Endothelial cell of umbilical vein (primary cell): ENCODE measurements around the gene SCUBE3. TPM values are rescaled to one million over a fixed set of nuclear protein-coding genes. Genes with fewer than 3 reads are reported as not detected.

Experiments
- BruUV-seq: library from RNA; stranded (reverse); fragments of 400-500 nt; replicated peaks from 2 replicates; lab custom pipeline; 2021; lab: Mats Ljungman, UMichigan
- CTCF ChIA-PET: fragments of 300-600, 350-600 bp; sonication (Branson Sonifier 250); formaldehyde crosslinking; loops from one replicate; lab custom pipeline; 2021; ENCODE audit warnings: antibody characterized with exemption, inconsistent platforms; lab: Charles Lee
- POLR2A ChIA-PET: fragments of 300-600, 350-600 bp; sonication (Branson Sonifier 250); formaldehyde crosslinking; loops from one replicate; lab custom pipeline; 2021; ENCODE audit warnings: antibody characterized with exemption, inconsistent platforms; lab: Charles Lee
- DNase-seq: peaks from one replicate; pipeline ENCODE4 v3.0.0-alpha.2; 2011; ENCODE audit warnings: low read depth, low spot score
- FAIRE-seq: peaks from 2 replicates; lab custom pipeline; 2011; peaks lifted over from hg19 to GRCh38; lab: Jason Lieb, UNC
- H2AFZ ChIP-seq: 2 replicates; pipeline ENCODE4 v1.6.0; 2012; ENCODE audit warnings: low read depth, low read length, control low read depth, inconsistent platforms
- H3K27ac ChIP-seq: 2 replicates; pipeline ENCODE4 v1.5.1; 2011; ENCODE audit warnings: low read depth, mild to moderate bottlenecking, control low read depth, low read length, moderate library complexity; ENCODE audit not compliant: insufficient read depth
- H3K27me3 ChIP-seq, 2 experiments: 2 replicates each; pipeline versions ENCODE4 v1.6.0 to v1.6.1; 2011; ENCODE audit warnings: low read length in 2 of 2, mixed read lengths in 1 of 2; ENCODE audit not compliant: control insufficient read depth in 2 of 2, insufficient read depth in 2 of 2
- H3K36me3 ChIP-seq, 2 experiments: 2 replicates in 1 of 2; 3 replicates in 1 of 2; pipeline ENCODE4 v1.5.1; 2011; ENCODE audit warnings: low read length in 2 of 2, mild to moderate bottlenecking in 1 of 2, moderate library complexity in 1 of 2; ENCODE audit not compliant: control insufficient read depth in 2 of 2, insufficient read depth in 2 of 2; ENCODE audit errors: extremely low read depth in 1 of 2
- H3K4me1 ChIP-seq: 3 replicates; pipeline ENCODE4 v1.5.1; 2011; ENCODE audit warnings: mild to moderate bottlenecking, low read length; ENCODE audit not compliant: control insufficient read depth, insufficient read depth; ENCODE audit errors: extremely low read depth
- H3K4me2 ChIP-seq: 2 replicates; pipeline ENCODE4 v1.6.1; 2011; ENCODE audit warnings: low read length, control low read depth, mixed read lengths; ENCODE audit not compliant: insufficient read depth
- H3K4me3 ChIP-seq, 3 experiments: fragments of 200-600 bp in 1 of 3; sonication (generic), shearing (Covaris generic) in 1 of 3; replicated peaks in 1 of 3; 2 replicates each; pipeline ENCODE4 v1.5.1; 2011 to 2016; ENCODE audit warnings: control low read depth in 3 of 3, low read length in 3 of 3, mild to moderate bottlenecking in 2 of 3, inconsistent platforms in 1 of 3, low read depth in 1 of 3, moderate library complexity in 1 of 3; ENCODE audit not compliant: insufficient read depth in 1 of 3
- H3K79me2 ChIP-seq: 2 replicates; pipeline ENCODE4 v1.6.0; 2012; ENCODE audit warnings: low read length, inconsistent platforms; ENCODE audit not compliant: control insufficient read depth, insufficient read depth
- H3K9ac ChIP-seq: replicated peaks from 2 replicates; pipeline ENCODE3; 2011; ENCODE audit warnings: low read length, control low read depth; ENCODE audit not compliant: insufficient read depth; ENCODE audit errors: extremely low read depth
- H3K9me1 ChIP-seq: replicated peaks from 3 replicates; pipeline ENCODE4 v1.6.0; 2011; ENCODE audit warnings: mild to moderate bottlenecking, low read length; ENCODE audit not compliant: control insufficient read depth, insufficient read depth; ENCODE audit errors: extremely low read depth
- H3K9me3 ChIP-seq: replicated peaks from 2 replicates; pipeline ENCODE4 v1.5.1; 2012; ENCODE audit warnings: low read length, inconsistent platforms; ENCODE audit not compliant: control insufficient read depth, insufficient read depth
- H4K20me1 ChIP-seq: replicated peaks from 2 replicates; pipeline ENCODE3; 2011; ENCODE audit warnings: mild to moderate bottlenecking, low read length; ENCODE audit not compliant: control insufficient read depth, insufficient read depth; ENCODE audit errors: extremely low read depth
- CTCF ChIP-seq, 2 donors: IDR thresholded peaks; 1 replicate in 1 of 2; 2 replicates in 1 of 2; pipeline ENCODE4 v1.5.1; 2011; ENCODE audit warnings: low read length in 2 of 2, mild to moderate bottlenecking in 2 of 2, moderate library complexity in 2 of 2, control low read depth in 1 of 2, inconsistent platforms in 1 of 2, low read depth in 1 of 2; ENCODE audit not compliant: insufficient read depth in 1 of 2; ENCODE audit errors: extremely low read depth in 1 of 2
- EZH2 ChIP-seq: IDR thresholded peaks from 2 replicates; pipeline ENCODE4 v1.6.1; 2012; ENCODE audit warnings: borderline replicate concordance, low read depth, mild to moderate bottlenecking, moderate library complexity, low read length, inconsistent platforms; ENCODE audit not compliant: severe bottlenecking
- FOS ChIP-seq: IDR thresholded peaks from 2 replicates; pipeline ENCODE4 v1.6.1; 2011; ENCODE audit warnings: mild to moderate bottlenecking, low read length, moderate library complexity, borderline replicate concordance; ENCODE audit not compliant: insufficient read depth
- GATA2 ChIP-seq: IDR thresholded peaks from 2 replicates; pipeline ENCODE4 v1.7.0; 2011; ENCODE audit warnings: low read depth, mild to moderate bottlenecking, moderate library complexity, mixed read lengths, low read length; ENCODE audit not compliant: insufficient read length, insufficient read depth
- JUN ChIP-seq: IDR thresholded peaks from 2 replicates; pipeline ENCODE4 v1.6.1; 2011; ENCODE audit warnings: borderline replicate concordance, low read depth; ENCODE audit not compliant: insufficient read length, insufficient read depth
- MAX ChIP-seq: IDR thresholded peaks from 2 replicates; pipeline ENCODE4 v1.6.1; 2011; ENCODE audit not compliant: insufficient read depth, insufficient read length
- MYC ChIP-seq: IDR thresholded peaks from one replicate; pipeline ENCODE4 v1.6.1; 2011; ENCODE audit warnings: mild to moderate bottlenecking, low read depth, low read length
- POLR2A ChIP-seq: IDR thresholded peaks from 2 replicates; pipeline ENCODE4 v1.6.1; 2012; ENCODE audit warnings: low read depth, mild to moderate bottlenecking, control low read depth, low read length
- POLR2AphosphoS5 ChIP-seq: IDR thresholded peaks from 2 replicates; pipeline ENCODE4 v1.6.1; 2012; ENCODE audit warnings: low read depth, mild to moderate bottlenecking, control low read depth, low read length, moderate library complexity; ENCODE audit not compliant: insufficient read depth
- dilution Hi-C: fragments of 300-500 bp; cut with MboI; formaldehyde crosslinking; loops from one replicate; pipeline ENCODE4 v1.15.0; 2019; ENCODE audit warnings: low sequenced_read_pairs; ENCODE audit not compliant: extremely low pct_ligation_motif_present
- intact Hi-C: fragments of 100-400 bp; cut with micrococcal nuclease; formaldehyde crosslinking; loops from one replicate; pipeline ENCODE4 v1.10.0; 2022
- polyA plus RNA-seq, 4 experiments: library from polyadenylated mRNA; depleted of rRNA in 3 of 4; stranded (reverse) in 3 of 4; unstranded in 1 of 4; fragments of >200 nt; gene quantifications; 2 replicates each; pipeline versions ENCODE4 v1.2.1 to v1.2.3, GENCODE V29; 2011 to 2012; ENCODE audit warnings: missing spikeins in 1 of 4
- total RNA-seq: library from RNA; stranded (reverse); gene quantifications from 2 replicates; pipeline ENCODE4 v1.2.3, GENCODE V29; 2021

Gene SCUBE3
- total and polyA plus RNA-seq, 2 donors (not counting 3 experiments of a cell fraction or from before 2014, with no cell fraction given): 1.1 to 1.5 TPM

- Histone ChIP-seq H3K79me2 (peaks cover 3% of the 10 kb centered on the region), H3K27ac (peak overlapping the region; percentile 25), H3K4me1 (peaks cover 14% of the 10 kb centered on the region), H3K9me3 (no peaks in the 10 kb centered on the region), H3K9me1 (no peaks in the 10 kb centered on the region), H3K4me3 (peak overlapping the region; percentile 55 to 63 (median 62)), H2AFZ (peak overlapping the region; percentile 35), H3K9ac (peak overlapping the region; percentile 48), H3K27me3 (no peaks in the 10 kb centered on the region), H4K20me1 (no peaks in the 10 kb centered on the region), H3K36me3 (no peaks in the 10 kb centered on the region), H3K4me2 (peak overlapping the region; percentile 68)
- CTCF ChIA-PET: interaction anchor here (0.8 to 2.2 kb wide), 8 partner anchors 8 to 273 kb away, joined by 3 to 21 read pairs (median 4); no protein-coding TSS in a partner anchor
- FAIRE-seq (no peak), DNase-seq (no peak)
- dilution Hi-C loops: no loop called here
- no peak for TF ChIP-seq EZH2
- TF ChIP-seq FOS: no peak
- no peak for TF ChIP-seq MAX
- TF ChIP-seq MYC: no peak
- no peak for TF ChIP-seq POLR2AphosphoS5
- no peak for TF ChIP-seq GATA2
- no peak for TF ChIP-seq CTCF (IDR thresholded peaks at IDR 0.05; ENCODE audit: extremely low read depth in 1 of 2, insufficient read depth in 1 of 2, low read depth in 1 of 2, low read length in 2 of 2)
- TF ChIP-seq JUN: no peak
- TF ChIP-seq POLR2A: no peak
- intact Hi-C loops: loop anchor here (5.0 kb wide), 1 partner anchor 43 kb away; no protein-coding TSS in a partner anchor
- BruUV-seq: TSS peak; percentile 44
- POLR2A ChIA-PET: no interaction called here
Measured at GRCh38 chr6:35259948-35260590, 46.3 kb downstream of the SCUBE3 start.
